HEK293 (cell line): ENCODE data around the gene SMIM44.
"Not testable (repeated sequence)": the region's sequence is repeated elsewhere in the genome, so short reads cannot be mapped to it uniquely, and the experiment has no call there.

Experiments used
- CTCF ChIA-PET: fragments of 350-600 bp; formaldehyde crosslinking; extraction: SDS; loops from one replicate; lab custom pipeline; 2021; ENCODE audit warnings: antibody characterized with exemption; lab: Yijun Ruan, JAX
- POLR2A ChIA-PET: fragments of 300-600 bp; formaldehyde crosslinking; extraction: SDS; loops from one replicate; lab custom pipeline; 2020; ENCODE audit warnings: antibody characterized with exemption, inconsistent platforms; lab: Yijun Ruan, JAX
- H3K27ac ChIP-seq: fragments of 200-500 bp; sonication (Bioruptor generic); 2 replicates; pipeline ENCODE4 v1.5.1; 2014; ENCODE audit warnings: low read depth, low read length, control low read depth, inconsistent platforms; ENCODE audit errors: extremely low read depth
- H3K36me3 ChIP-seq, 2 experiments: fragments of 200-500 bp in 1 of 2; sonication (Bioruptor generic) in 1 of 2; 1 replicate in 1 of 2; 2 replicates in 1 of 2; pipeline ENCODE4 v1.5.1; 2014 to 2017; ENCODE audit warnings: inconsistent platforms in 2 of 2, low read length in 2 of 2; ENCODE audit not compliant: control insufficient read depth in 2 of 2, insufficient read depth in 1 of 2
- H3K4me1 ChIP-seq: fragments of 200-500 bp; sonication (Bioruptor generic); 2 replicates; pipeline ENCODE4 v1.5.1; 2014; ENCODE audit warnings: mild to moderate bottlenecking, low read length, inconsistent platforms; ENCODE audit not compliant: control insufficient read depth, insufficient read depth
- H3K4me3 ChIP-seq: 2 replicates; pipeline ENCODE4 v1.5.1; 2011; ENCODE audit warnings: low read depth, mild to moderate bottlenecking, control low read depth, low read length, moderate library complexity
- H3K9me3 ChIP-seq: fragments of 200-500 bp; sonication (Bioruptor generic); 2 replicates; pipeline ENCODE4 v1.5.1; 2014; ENCODE audit warnings: low read depth, low read length, inconsistent platforms; ENCODE audit not compliant: control insufficient read depth, insufficient read depth
- GLIS2 ChIP-seq: fragments of 450-650 bp; formaldehyde crosslinking; IDR thresholded peaks from 2 replicates; pipeline ENCODE4 v1.5.1; 2016; ENCODE audit warnings: missing biosample characterization, missing genetic modification characterization
- KLF1 ChIP-seq: fragments of 450-650 bp; formaldehyde crosslinking; IDR thresholded peaks from 2 replicates; pipeline ENCODE4 v1.5.1; 2016; ENCODE audit warnings: missing biosample characterization, missing genetic modification characterization
- KLF7 ChIP-seq: fragments of 450-650 bp; formaldehyde crosslinking; IDR thresholded peaks from 2 replicates; pipeline ENCODE4 v1.5.1; 2016; ENCODE audit warnings: missing biosample characterization, missing genetic modification characterization, borderline replicate concordance
- SP2 ChIP-seq: fragments of 450-650 bp; formaldehyde crosslinking; IDR thresholded peaks from 2 replicates; pipeline ENCODE4 v1.5.1; 2016; ENCODE audit warnings: missing biosample characterization, missing genetic modification characterization
- TCF7L2 ChIP-seq: IDR thresholded peaks from 2 replicates; pipeline ENCODE4 v1.6.1; 2011; ENCODE audit warnings: low read depth, mild to moderate bottlenecking, inconsistent platforms, low read length, moderate library complexity, borderline replicate concordance
- WT1 ChIP-seq: fragments of 450-650 bp; formaldehyde crosslinking; IDR thresholded peaks from 2 replicates; pipeline ENCODE4 v1.5.1; 2016; ENCODE audit warnings: missing biosample characterization, missing genetic modification characterization
- ZBTB21 ChIP-seq: fragments of 450-650 bp; formaldehyde crosslinking; IDR thresholded peaks from 2 replicates; pipeline ENCODE4 v1.5.1; 2017; ENCODE audit warnings: missing biosample characterization, missing genetic modification characterization
- ZEB2 ChIP-seq: fragments of 450-650 bp; formaldehyde crosslinking; IDR thresholded peaks from 2 replicates; pipeline ENCODE4 v1.5.1; 2016; ENCODE audit warnings: missing biosample characterization, missing genetic modification characterization
- ZFHX2 ChIP-seq: fragments of 450-650 bp; formaldehyde crosslinking; conservative IDR thresholded peaks from 2 replicates; pipeline ENCODE4 v1.5.1; 2016; ENCODE audit warnings: missing biosample characterization, missing genetic modification characterization
- ZIC2 ChIP-seq: fragments of 450-650 bp; formaldehyde crosslinking; IDR thresholded peaks from 2 replicates; pipeline ENCODE4 v1.5.1; 2016; ENCODE audit warnings: missing biosample characterization, missing genetic modification characterization
- ZNF221 ChIP-seq: fragments of 450-650 bp; formaldehyde crosslinking; IDR thresholded peaks from 2 replicates; pipeline ENCODE4 v1.5.1; 2017; ENCODE audit warnings: missing biosample characterization, missing genetic modification characterization, borderline replicate concordance
- ZNF335 ChIP-seq: fragments of 450-650 bp; formaldehyde crosslinking; conservative IDR thresholded peaks from 2 replicates; pipeline ENCODE4 v1.5.1; 2016; ENCODE audit warnings: missing biosample characterization, missing genetic modification characterization
- ZNF354C ChIP-seq: fragments of 450-650 bp; formaldehyde crosslinking; IDR thresholded peaks from 2 replicates; pipeline ENCODE4 v1.5.1; 2016; ENCODE audit warnings: missing biosample characterization, missing genetic modification characterization, low read depth, borderline replicate concordance
- ZNF529 ChIP-seq: fragments of 450-650 bp; formaldehyde crosslinking; IDR thresholded peaks from 2 replicates; pipeline ENCODE4 v1.5.1; 2017; ENCODE audit warnings: missing genetic modification characterization, missing biosample characterization; ENCODE audit not compliant: insufficient replicate concordance
- ZNF544 ChIP-seq: fragments of 450-650 bp; formaldehyde crosslinking; IDR thresholded peaks from 2 replicates; pipeline ENCODE4 v1.5.0; 2017; ENCODE audit warnings: missing biosample characterization, missing genetic modification characterization
- ZNF555 ChIP-seq: fragments of 450-650 bp; formaldehyde crosslinking; conservative IDR thresholded peaks from 2 replicates; pipeline ENCODE4 v1.5.1; 2017; ENCODE audit warnings: missing biosample characterization, mild to moderate bottlenecking, missing genetic modification characterization, inconsistent platforms
- ZNF623 ChIP-seq: fragments of 450-650 bp; formaldehyde crosslinking; IDR thresholded peaks from 2 replicates; pipeline ENCODE4 v1.5.1; 2016; ENCODE audit warnings: missing biosample characterization, missing genetic modification characterization
- ZNF830 ChIP-seq: fragments of 450-650 bp; IDR thresholded peaks from 2 replicates; pipeline ENCODE4 v1.5.0; 2018; ENCODE audit warnings: missing biosample characterization, missing genetic modification characterization, low read depth, mild to moderate bottlenecking, moderate library complexity
- ZSCAN30 ChIP-seq: fragments of 450-650 bp; IDR thresholded peaks from 2 replicates; pipeline ENCODE4 v1.5.1; 2018; ENCODE audit warnings: missing biosample characterization, mild to moderate bottlenecking, missing genetic modification characterization, moderate library complexity
- TF ChIP-seq, protein P1 (sequence below): fragments of 450-650 bp; formaldehyde crosslinking; IDR thresholded peaks from 2 replicates; pipeline ENCODE4 v1.5.1; 2016; ENCODE audit warnings: missing biosample characterization, missing genetic modification characterization
- TF ChIP-seq, protein P2 (sequence below): fragments of 450-650 bp; formaldehyde crosslinking; IDR thresholded peaks from 2 replicates; pipeline ENCODE4 v1.5.1; 2016; ENCODE audit warnings: missing biosample characterization, missing genetic modification characterization
- TF ChIP-seq, protein P3 (sequence below): fragments of 450-650 bp; formaldehyde crosslinking; conservative IDR thresholded peaks from 2 replicates; pipeline ENCODE4 v1.5.1; 2016; ENCODE audit warnings: low read depth, missing biosample characterization, missing genetic modification characterization
- TF ChIP-seq, protein P4 (sequence below): fragments of 450-650 bp; formaldehyde crosslinking; IDR thresholded peaks from 2 replicates; pipeline ENCODE4 v1.5.1; 2017; ENCODE audit warnings: missing biosample characterization, missing genetic modification characterization

The SMIM44 gene

DNA sequence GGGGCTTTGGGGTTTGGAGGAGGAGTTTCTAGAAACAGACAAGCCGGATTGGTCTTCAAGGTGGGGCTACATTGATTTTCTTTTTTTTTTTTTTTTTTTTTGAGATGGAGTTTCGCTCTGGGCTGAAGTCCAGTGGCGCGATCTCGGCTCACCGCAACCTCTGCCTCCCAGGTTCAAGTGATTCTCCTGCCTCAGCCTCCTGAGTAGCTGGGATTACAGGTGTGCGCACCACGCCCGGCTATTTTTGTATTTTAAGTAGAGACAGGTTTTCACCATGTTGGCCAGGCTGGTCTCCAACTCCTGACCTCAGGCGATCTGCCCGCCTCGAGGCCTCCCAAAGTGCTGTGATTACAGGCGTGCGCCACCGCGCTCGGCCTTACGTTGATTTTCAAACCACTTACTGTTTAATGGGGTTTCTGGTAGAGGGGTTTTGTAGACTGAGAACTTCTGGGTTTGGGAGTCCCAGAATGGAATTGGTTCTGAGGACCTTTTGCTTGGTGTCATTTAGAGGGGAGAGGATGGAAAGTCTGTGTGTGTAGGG is 24.9 kb upstream of the SMIM44 start:
- H3K36me3 ChIP-seq, result peaks cover 14 to 45% of the 10 kb centered on the region in 2 experiments; a peak in 2 of 3 replicates
- CTCF ChIA-PET, H3K27ac ChIP-seq, H3K4me3 ChIP-seq, H3K9me3 ChIP-seq, H3K4me1 ChIP-seq: not testable (repeated sequence)
- POLR2A ChIA-PET, result interaction anchor here (0.7 kb wide), 1 partner anchor 98 kb away, joined by 10 read pairs; the partner anchor contains the start of gene TBXA2R

DNA sequence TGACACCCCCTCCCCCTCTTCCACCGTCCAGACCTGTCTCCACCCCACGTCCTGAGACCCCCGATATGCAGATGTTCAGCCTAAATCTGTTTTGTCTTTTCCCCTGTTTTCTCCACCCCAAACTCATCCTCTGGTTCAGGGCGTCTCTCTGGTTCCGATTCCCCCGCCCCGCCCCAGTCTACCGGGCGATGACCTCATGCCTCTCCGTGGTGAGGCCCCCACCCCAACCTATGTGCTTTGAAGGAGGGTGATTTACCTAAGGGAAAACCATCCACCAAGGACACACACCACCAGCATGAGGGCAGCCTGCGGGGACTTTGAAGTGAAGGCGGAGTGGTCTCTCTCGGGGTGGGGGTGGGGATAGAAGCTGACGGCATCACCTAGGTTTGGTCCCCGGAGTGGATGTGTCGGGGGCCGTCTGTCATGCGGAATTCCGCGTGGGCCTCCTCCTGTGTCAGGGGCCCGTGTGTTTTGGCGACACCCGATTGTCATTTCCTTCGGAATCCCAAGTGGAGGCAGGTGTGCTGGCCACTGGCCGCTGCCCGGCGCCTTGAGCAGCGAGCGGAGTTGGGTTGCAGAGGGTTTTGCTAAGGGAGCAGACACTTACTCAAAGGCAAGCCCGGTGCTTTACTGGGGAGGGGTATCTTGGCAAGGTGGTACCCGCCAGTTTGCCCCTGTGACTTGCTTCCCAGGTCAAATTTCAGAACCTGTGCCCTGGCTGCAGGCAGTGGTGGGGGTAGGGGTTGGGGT is 24.3 kb upstream of the SMIM44 start:
- Histone ChIP-seq H3K4me1 (peaks cover 2% of the 10 kb centered on the region; the same call in 1 of the 2 replicates), H3K27ac (0 out of 2 replicates have a peak overlapping the region, but pooled peaks have one; percentile 22), H3K9me3 (no peaks in the 10 kb centered on the region), H3K36me3 (peaks cover 14 to 43% of the 10 kb centered on the region in 2 experiments; a peak in 2 of 3 replicates), H3K4me3 (peak overlapping the region; percentile 88)
- ChIA-PET POLR2A (interaction anchor here (0.6 to 1.0 kb wide), 3 partner anchors 16 to 265 kb away, joined by 3 to 7 read pairs (median 5); partner anchors contain the start of gene RAX2), CTCF (no interaction called here)
- TF ChIP-seq WT1 (tag by site-specific recombination) (no peak), ZNF544 (tag by site-specific recombination) (no peak), ZNF221 (tag by site-specific recombination) (no peak), ZNF555 (tag by site-specific recombination) (no peak), GLIS2 (tag by site-specific recombination) (peak; percentile 39), ZNF354C (tag by site-specific recombination) (no peak), ZNF830 (no peak), ZNF335 (tag by site-specific recombination) (peak; percentile 35), ZFHX2 (tag by site-specific recombination) (0 out of 2 replicates have a peak, but pooled peaks have one; percentile 8), SP2 (tag by site-specific recombination) (peak; percentile 32), ZIC2 (peak; percentile 50; the same call in 1 of the 2 replicates), ZSCAN30 (tag by site-specific recombination) (no peak), ZBTB21 (tag by site-specific recombination) (peak; percentile 57; the same call in 1 of the 2 replicates), TCF7L2 (peak; percentile 66; the same call in 1 of the 2 replicates), ZEB2 (tag by site-specific recombination) (peak; percentile 85; the same call in 1 of the 2 replicates), ZNF623 (tag by site-specific recombination) (no peak), ZNF529 (tag by site-specific recombination) (no peak), KLF1 (peak; percentile 76), KLF7 (tag by site-specific recombination) (peak; percentile 12; the same call in 1 of the 2 replicates)
- TF ChIP-seq, protein P1, sequence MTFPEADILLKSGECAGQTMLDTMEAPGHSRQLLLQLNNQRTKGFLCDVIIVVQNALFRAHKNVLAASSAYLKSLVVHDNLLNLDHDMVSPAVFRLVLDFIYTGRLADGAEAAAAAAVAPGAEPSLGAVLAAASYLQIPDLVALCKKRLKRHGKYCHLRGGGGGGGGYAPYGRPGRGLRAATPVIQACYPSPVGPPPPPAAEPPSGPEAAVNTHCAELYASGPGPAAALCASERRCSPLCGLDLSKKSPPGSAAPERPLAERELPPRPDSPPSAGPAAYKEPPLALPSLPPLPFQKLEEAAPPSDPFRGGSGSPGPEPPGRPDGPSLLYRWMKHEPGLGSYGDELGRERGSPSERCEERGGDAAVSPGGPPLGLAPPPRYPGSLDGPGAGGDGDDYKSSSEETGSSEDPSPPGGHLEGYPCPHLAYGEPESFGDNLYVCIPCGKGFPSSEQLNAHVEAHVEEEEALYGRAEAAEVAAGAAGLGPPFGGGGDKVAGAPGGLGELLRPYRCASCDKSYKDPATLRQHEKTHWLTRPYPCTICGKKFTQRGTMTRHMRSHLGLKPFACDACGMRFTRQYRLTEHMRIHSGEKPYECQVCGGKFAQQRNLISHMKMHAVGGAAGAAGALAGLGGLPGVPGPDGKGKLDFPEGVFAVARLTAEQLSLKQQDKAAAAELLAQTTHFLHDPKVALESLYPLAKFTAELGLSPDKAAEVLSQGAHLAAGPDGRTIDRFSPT, result peak; percentile 52
- TF ChIP-seq, protein P2, sequence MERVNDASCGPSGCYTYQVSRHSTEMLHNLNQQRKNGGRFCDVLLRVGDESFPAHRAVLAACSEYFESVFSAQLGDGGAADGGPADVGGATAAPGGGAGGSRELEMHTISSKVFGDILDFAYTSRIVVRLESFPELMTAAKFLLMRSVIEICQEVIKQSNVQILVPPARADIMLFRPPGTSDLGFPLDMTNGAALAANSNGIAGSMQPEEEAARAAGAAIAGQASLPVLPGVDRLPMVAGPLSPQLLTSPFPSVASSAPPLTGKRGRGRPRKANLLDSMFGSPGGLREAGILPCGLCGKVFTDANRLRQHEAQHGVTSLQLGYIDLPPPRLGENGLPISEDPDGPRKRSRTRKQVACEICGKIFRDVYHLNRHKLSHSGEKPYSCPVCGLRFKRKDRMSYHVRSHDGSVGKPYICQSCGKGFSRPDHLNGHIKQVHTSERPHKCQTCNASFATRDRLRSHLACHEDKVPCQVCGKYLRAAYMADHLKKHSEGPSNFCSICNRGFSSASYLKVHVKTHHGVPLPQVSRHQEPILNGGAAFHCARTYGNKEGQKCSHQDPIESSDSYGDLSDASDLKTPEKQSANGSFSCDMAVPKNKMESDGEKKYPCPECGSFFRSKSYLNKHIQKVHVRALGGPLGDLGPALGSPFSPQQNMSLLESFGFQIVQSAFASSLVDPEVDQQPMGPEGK (tag by site-specific recombination), result peak; percentile 81
- TF ChIP-seq, protein P3, sequence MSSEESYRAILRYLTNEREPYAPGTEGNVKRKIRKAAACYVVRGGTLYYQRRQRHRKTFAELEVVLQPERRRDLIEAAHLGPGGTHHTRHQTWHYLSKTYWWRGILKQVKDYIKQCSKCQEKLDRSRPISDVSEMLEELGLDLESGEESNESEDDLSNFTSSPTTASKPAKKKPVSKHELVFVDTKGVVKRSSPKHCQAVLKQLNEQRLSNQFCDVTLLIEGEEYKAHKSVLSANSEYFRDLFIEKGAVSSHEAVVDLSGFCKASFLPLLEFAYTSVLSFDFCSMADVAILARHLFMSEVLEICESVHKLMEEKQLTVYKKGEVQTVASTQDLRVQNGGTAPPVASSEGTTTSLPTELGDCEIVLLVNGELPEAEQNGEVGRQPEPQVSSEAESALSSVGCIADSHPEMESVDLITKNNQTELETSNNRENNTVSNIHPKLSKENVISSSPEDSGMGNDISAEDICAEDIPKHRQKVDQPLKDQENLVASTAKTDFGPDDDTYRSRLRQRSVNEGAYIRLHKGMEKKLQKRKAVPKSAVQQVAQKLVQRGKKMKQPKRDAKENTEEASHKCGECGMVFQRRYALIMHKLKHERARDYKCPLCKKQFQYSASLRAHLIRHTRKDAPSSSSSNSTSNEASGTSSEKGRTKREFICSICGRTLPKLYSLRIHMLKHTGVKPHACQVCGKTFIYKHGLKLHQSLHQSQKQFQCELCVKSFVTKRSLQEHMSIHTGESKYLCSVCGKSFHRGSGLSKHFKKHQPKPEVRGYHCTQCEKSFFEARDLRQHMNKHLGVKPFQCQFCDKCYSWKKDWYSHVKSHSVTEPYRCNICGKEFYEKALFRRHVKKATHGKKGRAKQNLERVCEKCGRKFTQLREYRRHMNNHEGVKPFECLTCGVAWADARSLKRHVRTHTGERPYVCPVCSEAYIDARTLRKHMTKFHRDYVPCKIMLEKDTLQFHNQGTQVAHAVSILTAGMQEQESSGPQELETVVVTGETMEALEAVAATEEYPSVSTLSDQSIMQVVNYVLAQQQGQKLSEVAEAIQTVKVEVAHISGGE (tag by site-specific recombination), result no peak
- TF ChIP-seq, protein P4, sequence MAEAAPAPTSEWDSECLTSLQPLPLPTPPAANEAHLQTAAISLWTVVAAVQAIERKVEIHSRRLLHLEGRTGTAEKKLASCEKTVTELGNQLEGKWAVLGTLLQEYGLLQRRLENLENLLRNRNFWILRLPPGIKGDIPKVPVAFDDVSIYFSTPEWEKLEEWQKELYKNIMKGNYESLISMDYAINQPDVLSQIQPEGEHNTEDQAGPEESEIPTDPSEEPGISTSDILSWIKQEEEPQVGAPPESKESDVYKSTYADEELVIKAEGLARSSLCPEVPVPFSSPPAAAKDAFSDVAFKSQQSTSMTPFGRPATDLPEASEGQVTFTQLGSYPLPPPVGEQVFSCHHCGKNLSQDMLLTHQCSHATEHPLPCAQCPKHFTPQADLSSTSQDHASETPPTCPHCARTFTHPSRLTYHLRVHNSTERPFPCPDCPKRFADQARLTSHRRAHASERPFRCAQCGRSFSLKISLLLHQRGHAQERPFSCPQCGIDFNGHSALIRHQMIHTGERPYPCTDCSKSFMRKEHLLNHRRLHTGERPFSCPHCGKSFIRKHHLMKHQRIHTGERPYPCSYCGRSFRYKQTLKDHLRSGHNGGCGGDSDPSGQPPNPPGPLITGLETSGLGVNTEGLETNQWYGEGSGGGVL (tag by site-specific recombination), result peak; percentile 23
